Measurements from ENCODE around the gene ZNF311. TPM values are rescaled to one million over a fixed set of nuclear protein-coding genes. Genes with fewer than 3 reads are reported as not detected.
"Not testable (repeated sequence)": the region's sequence is repeated elsewhere in the genome, so short reads cannot be mapped to it uniquely, and the experiment has no call there.

Gene ZNF311
- total RNA-seq, 2 donors from 2014 or later: 2.2 to 6.5 TPM

- H3K9me3 ChIP-seq (ENCODE audit: control insufficient read depth, low read length): no peaks in the 10 kb centered on the region
- peak overlapping the region; percentile 71 for H3K4me3 ChIP-seq (ENCODE audit: low read length)
- H3K4me3 Mint-ChIP-seq: peak overlapping the region; percentile 63
- H3K27me3 ChIP-seq (ENCODE audit: control insufficient read depth, insufficient read depth, low read length, poor library complexity, severe bottlenecking): peaks cover 28% of the 10 kb centered on the region
- TF ChIP-seq CTCF (conservative IDR thresholded peaks at IDR 0.05): no peak
- peak overlapping the region; percentile 31 for H3K27ac Mint-ChIP-seq
- no peaks in the 10 kb centered on the region for H3K36me3 Mint-ChIP-seq (ENCODE audit: low read depth)
- peak; percentile 79 for DNase-seq
- H3K9me3 Mint-ChIP-seq: no peaks in the 10 kb centered on the region
- H3K9ac ChIP-seq (ENCODE audit: extremely low read depth, low read length, poor library complexity, severe bottlenecking): no peak overlapping the region
- peaks cover 18% of the 10 kb centered on the region for H3K4me1 Mint-ChIP-seq
- 22 to 31% methylated on average over 21 to 51 of the region's 51 CpGs for WGBS, 2 experiments (ENCODE audit: insufficient coverage in 1 of 2, insufficient read length in 1 of 2)
- peaks cover 22% of the 10 kb centered on the region for H3K27me3 Mint-ChIP-seq (ENCODE audit: insufficient read depth)
- no peak overlapping the region for H3K27ac ChIP-seq (ENCODE audit: low read depth, low read length)
- H3K36me3 ChIP-seq (ENCODE audit: control insufficient read depth, insufficient read depth, low read length): no peaks in the 10 kb centered on the region
- peaks cover 5% of the 10 kb centered on the region for H3K4me1 ChIP-seq (ENCODE audit: control insufficient read depth, insufficient read depth, low read length)
Measured at GRCh38 chr6:28977341-28978132, 27.6 kb downstream of the ZNF311 start.

GRCh38 chr6:28976677-28977076 is 28.4 kb downstream of the ZNF311 start:
- Mint-ChIP-seq H3K36me3 (ENCODE audit: low read depth) (no peaks in the 10 kb centered on the region), H3K27me3 (ENCODE audit: insufficient read depth) (peaks cover 22% of the 10 kb centered on the region), H3K4me3 (peak overlapping the region; percentile 63), H3K4me1 (peaks cover 18% of the 10 kb centered on the region), H3K9me3 (no peaks in the 10 kb centered on the region), H3K27ac (no peak overlapping the region)
- no peak for DNase-seq
- no peak overlapping the region for H3K27ac ChIP-seq (ENCODE audit: low read depth, low read length)
- peaks cover 28% of the 10 kb centered on the region for H3K27me3 ChIP-seq (ENCODE audit: control insufficient read depth, insufficient read depth, low read length, poor library complexity, severe bottlenecking)
- peak overlapping the region; percentile 71 for H3K4me3 ChIP-seq (ENCODE audit: low read length)
- 88 to 100% methylated on average over 3 of the region's 3 CpGs for WGBS, 2 experiments (ENCODE audit: insufficient coverage in 1 of 2, insufficient read length in 1 of 2)
- no peak overlapping the region for H3K9ac ChIP-seq (ENCODE audit: extremely low read depth, low read length, poor library complexity, severe bottlenecking)
- H3K36me3 ChIP-seq (ENCODE audit: control insufficient read depth, insufficient read depth, low read length): no peaks in the 10 kb centered on the region
- H3K9me3 ChIP-seq (ENCODE audit: control insufficient read depth, low read length): no peaks in the 10 kb centered on the region
- peaks cover 5% of the 10 kb centered on the region for H3K4me1 ChIP-seq (ENCODE audit: control insufficient read depth, insufficient read depth, low read length)
- no peak for TF ChIP-seq CTCF (conservative IDR thresholded peaks at IDR 0.05)

GRCh38 chr6:28974505-28974904 is 30.6 kb downstream of the ZNF311 start:
- Histone ChIP-seq H3K4me3 (ENCODE audit: low read length) (no peak overlapping the region), H3K27me3 (ENCODE audit: control insufficient read depth, insufficient read depth, low read length, poor library complexity, severe bottlenecking) (peaks cover 28% of the 10 kb centered on the region), H3K36me3 (ENCODE audit: control insufficient read depth, insufficient read depth, low read length) (no peaks in the 10 kb centered on the region), H3K9ac (ENCODE audit: extremely low read depth, low read length, poor library complexity, severe bottlenecking) (no peak overlapping the region), H3K9me3 (ENCODE audit: control insufficient read depth, low read length) (no peaks in the 10 kb centered on the region), H3K27ac (ENCODE audit: low read depth, low read length) (no peak overlapping the region), H3K4me1 (ENCODE audit: control insufficient read depth, insufficient read depth, low read length) (no peaks in the 10 kb centered on the region)
- 75 to 90% methylated on average over 1 of the region's 1 CpG for WGBS, 2 experiments (ENCODE audit: insufficient coverage in 1 of 2, insufficient read length in 1 of 2)
- Mint-ChIP-seq H3K36me3 (ENCODE audit: low read depth) (no peaks in the 10 kb centered on the region), H3K9me3 (peaks cover 3% of the 10 kb centered on the region), H3K27ac (no peak overlapping the region), H3K27me3 (ENCODE audit: insufficient read depth) (peaks cover 24% of the 10 kb centered on the region), H3K4me1 (peaks cover 8% of the 10 kb centered on the region), H3K4me3 (no peak overlapping the region)
- no peak for DNase-seq
- TF ChIP-seq CTCF (conservative IDR thresholded peaks at IDR 0.05): no peak

- H3K4me1 Mint-ChIP-seq; H3K36me3 Mint-ChIP-seq (ENCODE audit: low read depth); DNase-seq; H3K4me3 ChIP-seq (ENCODE audit: low read length); H3K27me3 ChIP-seq (ENCODE audit: control insufficient read depth, insufficient read depth, low read length, poor library complexity, severe bottlenecking); H3K4me1 ChIP-seq (ENCODE audit: control insufficient read depth, insufficient read depth, low read length); H3K9ac ChIP-seq (ENCODE audit: extremely low read depth, low read length, poor library complexity, severe bottlenecking); H3K4me3 Mint-ChIP-seq; H3K36me3 ChIP-seq (ENCODE audit: control insufficient read depth, insufficient read depth, low read length); H3K27ac ChIP-seq (ENCODE audit: low read depth, low read length); H3K9me3 ChIP-seq (ENCODE audit: control insufficient read depth, low read length); H3K27ac Mint-ChIP-seq: not testable (repeated sequence)
- 90 to 97% methylated on average over 9 to 21 of the region's 21 CpGs for WGBS, 2 experiments (ENCODE audit: insufficient coverage in 1 of 2, insufficient read length in 1 of 2)
- peaks cover 16% of the 10 kb centered on the region for H3K27me3 Mint-ChIP-seq (ENCODE audit: insufficient read depth)
- H3K9me3 Mint-ChIP-seq: peaks cover 36% of the 10 kb centered on the region
Measured at GRCh38 chr6:28970056-28970455, 35.1 kb downstream of the ZNF311 start.
